ENCODE results near the gene CCDC7. TPM values are rescaled to one million over a fixed set of nuclear protein-coding genes. Genes with fewer than 3 reads are reported as not detected.
"Not testable (repeated sequence)": the region's sequence is repeated elsewhere in the genome, so short reads cannot be mapped to it uniquely, and the experiment has no call there.

CCDC7 gene
- total RNA-seq, 1 experiment from 2014 or later, result 21.7 TPM

- in situ Hi-C loops (cut with HindIII; ENCODE audit: low pct_unique_long_range_greater_than_20kb, low sequenced_read_pairs), result no loop called here
- no peak for DNase-seq (ENCODE audit: low read depth)
Measured at GRCh38 chr10:32773105-32773504, 327.2 kb downstream of the CCDC7 start.

- in situ Hi-C loops (cut with HindIII; ENCODE audit: low pct_unique_long_range_greater_than_20kb, low sequenced_read_pairs), result no loop called here
- no peak for DNase-seq (ENCODE audit: low read depth)
Measured at GRCh38 chr10:32786968-32787367, 341.0 kb downstream of the CCDC7 start.

- in situ Hi-C loops (cut with HindIII; ENCODE audit: low pct_unique_long_range_greater_than_20kb, low sequenced_read_pairs), result no loop called here
Measured at GRCh38 chr10:32787690-32788284, 341.8 kb downstream of the CCDC7 start.

GRCh38 chr10:32788359-32788758 lies 342.4 kb downstream of the CCDC7 start:
- in situ Hi-C loops (cut with HindIII; ENCODE audit: low pct_unique_long_range_greater_than_20kb, low sequenced_read_pairs), result no loop called here
- no peak for DNase-seq (ENCODE audit: low read depth)

More at GRCh38 chr10:32787690-32788284, 341.8 kb downstream of the CCDC7 start:
- no peak for DNase-seq (ENCODE audit: low read depth)

- no peak for DNase-seq (ENCODE audit: low read depth)
Measured at GRCh38 chr10:32790483-32790882, 344.5 kb downstream of the CCDC7 start.

GRCh38 chr10:32793033-32793432 lies 347.1 kb downstream of the CCDC7 start:
- in situ Hi-C loops (cut with HindIII; ENCODE audit: low pct_unique_long_range_greater_than_20kb, low sequenced_read_pairs), result no loop called here
- DNase-seq (ENCODE audit: low read depth), result no peak

More at GRCh38 chr10:32790483-32790882, 344.5 kb downstream of the CCDC7 start:
- in situ Hi-C loops (cut with HindIII; ENCODE audit: low pct_unique_long_range_greater_than_20kb, low sequenced_read_pairs), result no loop called here

- peak; percentile 50 for DNase-seq (ENCODE audit: low read depth)
- in situ Hi-C loops (cut with HindIII; ENCODE audit: low pct_unique_long_range_greater_than_20kb, low sequenced_read_pairs), result no loop called here
Measured at GRCh38 chr10:32795598-32796183, 349.8 kb downstream of the CCDC7 start.

GRCh38 chr10:32797393-32797792 lies 351.5 kb downstream of the CCDC7 start:
- DNase-seq (ENCODE audit: low read depth); in situ Hi-C loops (cut with HindIII; ENCODE audit: low pct_unique_long_range_greater_than_20kb, low sequenced_read_pairs): not testable (repeated sequence)

- in situ Hi-C loops (cut with HindIII; ENCODE audit: low pct_unique_long_range_greater_than_20kb, low sequenced_read_pairs), result no loop called here
- no peak for DNase-seq (ENCODE audit: low read depth)
Measured at GRCh38 chr10:32846974-32847373, 401.0 kb downstream of the CCDC7 start.

- in situ Hi-C loops (cut with HindIII; ENCODE audit: low pct_unique_long_range_greater_than_20kb, low sequenced_read_pairs), result no loop called here
Measured at GRCh38 chr10:32851301-32851700, 405.4 kb downstream of the CCDC7 start.

GRCh38 chr10:32854435-32854834 lies 408.5 kb downstream of the CCDC7 start:
- in situ Hi-C loops (cut with HindIII; ENCODE audit: low pct_unique_long_range_greater_than_20kb, low sequenced_read_pairs), result no loop called here
- no peak for DNase-seq (ENCODE audit: low read depth)

More at GRCh38 chr10:32851301-32851700, 405.4 kb downstream of the CCDC7 start:
- DNase-seq (ENCODE audit: low read depth), result no peak

GRCh38 chr10:32865170-32865569 lies 419.2 kb downstream of the CCDC7 start:
- DNase-seq (ENCODE audit: low read depth), result no peak
- in situ Hi-C loops (cut with HindIII; ENCODE audit: low pct_unique_long_range_greater_than_20kb, low sequenced_read_pairs), result no loop called here

GRCh38 chr10:32877915-32878314 lies 432.0 kb downstream of the CCDC7 start:
- no peak for DNase-seq (ENCODE audit: low read depth)
- in situ Hi-C loops (cut with HindIII; ENCODE audit: low pct_unique_long_range_greater_than_20kb, low sequenced_read_pairs), result no loop called here

- in situ Hi-C loops (cut with HindIII; ENCODE audit: low pct_unique_long_range_greater_than_20kb, low sequenced_read_pairs), result no loop called here
- DNase-seq (ENCODE audit: low read depth), result no peak
Measured at GRCh38 chr10:32878646-32879045, 432.7 kb downstream of the CCDC7 start.

GRCh38 chr10:32882076-32882475 lies 436.1 kb downstream of the CCDC7 start:
- in situ Hi-C loops (cut with HindIII; ENCODE audit: low pct_unique_long_range_greater_than_20kb, low sequenced_read_pairs), result no loop called here
- DNase-seq (ENCODE audit: low read depth), result no peak

- in situ Hi-C loops (cut with HindIII; ENCODE audit: low pct_unique_long_range_greater_than_20kb, low sequenced_read_pairs), result no loop called here
- DNase-seq (ENCODE audit: low read depth), result no peak
Measured at GRCh38 chr10:32887481-32887880, 441.5 kb downstream of the CCDC7 start.

- in situ Hi-C loops (cut with HindIII; ENCODE audit: low pct_unique_long_range_greater_than_20kb, low sequenced_read_pairs), result no loop called here
Measured at GRCh38 chr10:32888161-32888927, 442.4 kb downstream of the CCDC7 start.

GRCh38 chr10:32889631-32890212 lies 443.8 kb downstream of the CCDC7 start:
- in situ Hi-C loops (cut with HindIII; ENCODE audit: low pct_unique_long_range_greater_than_20kb, low sequenced_read_pairs), result no loop called here

More at GRCh38 chr10:32888161-32888927, 442.4 kb downstream of the CCDC7 start:
- DNase-seq (ENCODE audit: low read depth), result no peak

GRCh38 chr10:32890444-32890843 lies 444.5 kb downstream of the CCDC7 start:
- in situ Hi-C loops (cut with HindIII; ENCODE audit: low pct_unique_long_range_greater_than_20kb, low sequenced_read_pairs), result no loop called here
- no peak for DNase-seq (ENCODE audit: low read depth)

More at GRCh38 chr10:32889631-32890212, 443.8 kb downstream of the CCDC7 start:
- DNase-seq (ENCODE audit: low read depth), result no peak

All from Caki2 (cell line).